HG02970 (cell line): Measurements from ENCODE around the gene PRR3.

ENCODE experiments used
- ATAC-seq: cut with Tn5 transposase; IDR thresholded peaks from one replicate; pipeline ENCODE4 v1.9.1; 2021; ENCODE audit warnings: mild to moderate bottlenecking, moderate library complexity, moderate number of reproducible peaks; ENCODE audit not compliant: unreplicated experiment, low FRiP score

PRR3 gene

GRCh38 chr6:30611150-30611855, 54.2 kb downstream of the PRR3 start:
- no peak for ATAC-seq

GRCh38 chr6:30611856-30612194, 54.7 kb downstream of the PRR3 start:
- ATAC-seq = no peak

GRCh38 chr6:30612213-30612612, 55.1 kb downstream of the PRR3 start:
- no peak for ATAC-seq

GRCh38 chr6:30612687-30613248, 55.7 kb downstream of the PRR3 start:
- no peak for ATAC-seq
